NCI-H510A (cell line): ENCODE data around the gene AANAT.

Source experiments
- DNase-seq: peaks from one replicate; lab custom pipeline; 2025; lab: John Stamatoyannopoulos, UW

AANAT gene

DNA sequence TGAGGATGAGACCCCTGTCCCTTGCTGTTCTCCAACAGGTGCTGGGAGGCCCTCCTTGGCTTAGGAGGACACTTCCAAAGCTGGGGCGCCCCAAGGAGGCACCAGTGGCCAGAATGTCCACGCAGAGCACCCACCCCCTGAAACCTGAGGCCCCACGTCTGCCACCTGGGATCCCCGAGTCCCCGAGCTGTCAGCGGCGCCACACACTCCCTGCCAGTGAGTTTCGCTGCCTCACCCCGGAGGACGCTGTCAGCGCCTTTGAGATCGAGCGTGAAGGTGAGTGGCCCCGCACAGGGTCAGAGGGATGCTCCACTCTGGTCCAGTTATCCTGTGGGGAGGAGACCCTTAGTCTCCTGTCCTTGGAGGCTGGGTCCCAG lies 1.2 kb downstream of the AANAT start:
- no peak for DNase-seq

- no peak for DNase-seq
Measured at GRCh38 chr17:76469076-76469990, 1.9 kb downstream of the AANAT start.

DNA sequence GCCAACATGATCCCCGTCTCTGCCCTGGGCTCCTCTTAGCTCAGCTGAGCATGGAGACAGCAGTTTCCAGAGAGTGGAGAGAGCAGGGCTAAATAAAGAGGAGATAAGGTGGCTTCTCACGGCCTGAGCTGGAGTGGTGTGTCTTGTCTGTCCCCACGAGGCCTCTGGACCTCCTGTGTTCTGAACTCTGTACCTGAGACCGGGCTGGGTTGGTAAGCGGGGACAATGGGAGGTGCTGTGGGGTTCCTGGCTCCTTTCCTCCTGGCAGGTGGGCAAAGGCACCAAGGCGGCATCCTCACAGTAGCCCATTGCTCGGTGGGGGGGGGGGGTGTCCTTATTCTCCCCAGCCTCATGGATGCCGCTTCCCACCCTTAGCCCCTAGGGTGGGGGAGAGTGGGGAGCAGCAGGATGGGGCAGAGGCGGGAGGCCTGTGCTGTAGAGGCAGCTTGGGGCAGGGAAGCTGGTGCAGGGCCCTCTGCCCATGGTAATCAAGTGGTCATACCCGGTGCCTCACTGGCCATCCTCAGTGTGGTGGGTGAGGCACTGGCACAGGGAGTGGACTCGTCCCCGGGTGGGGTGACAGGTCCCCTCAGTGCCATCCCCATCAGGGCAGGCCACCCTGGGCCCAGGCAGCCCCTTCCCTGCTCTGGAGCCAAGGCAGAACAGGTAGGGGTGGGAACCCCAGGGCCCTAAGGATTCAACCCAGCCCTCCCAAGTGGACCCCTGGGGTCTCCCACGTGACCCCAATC lies 2.8 kb downstream of the AANAT start:
- no peak for DNase-seq

DNA sequence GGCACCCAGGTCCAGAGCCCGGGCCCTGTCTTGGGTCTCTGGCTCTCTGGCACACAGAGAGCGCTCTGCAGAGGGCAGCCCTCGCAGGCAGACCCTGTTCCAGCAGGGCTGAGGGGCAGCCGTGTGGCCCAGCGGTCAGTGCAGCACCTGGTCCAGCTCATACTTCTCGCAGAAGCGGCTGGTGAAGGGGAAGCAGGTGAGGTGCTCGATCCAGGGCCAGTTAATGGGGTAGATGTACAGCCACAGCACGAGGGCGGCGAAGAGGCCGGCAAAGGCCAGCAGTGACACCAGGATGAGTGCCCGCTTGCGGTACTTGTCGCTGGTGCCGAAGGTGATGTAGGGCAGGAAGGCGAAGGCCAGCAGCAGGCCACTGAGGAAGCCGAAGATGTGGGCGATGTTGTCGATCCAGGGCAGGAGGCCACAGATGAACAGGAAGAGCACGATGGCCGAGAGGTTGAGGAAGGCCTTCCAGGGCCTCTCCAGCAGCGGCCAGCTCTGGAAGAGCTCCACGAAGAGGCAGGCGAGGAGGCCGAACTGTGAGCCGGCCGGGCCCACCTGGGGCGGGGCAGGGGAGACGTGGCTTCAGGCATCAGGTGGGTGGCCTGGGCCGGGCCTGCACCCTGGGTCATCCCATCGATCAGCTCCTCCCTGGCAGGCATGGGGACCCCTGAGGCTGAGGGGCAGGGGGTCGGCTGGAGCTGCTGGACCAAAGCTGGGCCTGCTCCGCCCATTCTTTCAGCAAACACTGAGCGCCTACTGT lies 4.3 kb downstream of the AANAT start:
- no peak for DNase-seq

- DNase-seq: no peak
Measured at GRCh38 chr17:76472258-76472645, 4.8 kb downstream of the AANAT start.

GRCh38 chr17:76472726-76473125 lies 5.3 kb downstream of the AANAT start:
- DNase-seq: no peak

DNA sequence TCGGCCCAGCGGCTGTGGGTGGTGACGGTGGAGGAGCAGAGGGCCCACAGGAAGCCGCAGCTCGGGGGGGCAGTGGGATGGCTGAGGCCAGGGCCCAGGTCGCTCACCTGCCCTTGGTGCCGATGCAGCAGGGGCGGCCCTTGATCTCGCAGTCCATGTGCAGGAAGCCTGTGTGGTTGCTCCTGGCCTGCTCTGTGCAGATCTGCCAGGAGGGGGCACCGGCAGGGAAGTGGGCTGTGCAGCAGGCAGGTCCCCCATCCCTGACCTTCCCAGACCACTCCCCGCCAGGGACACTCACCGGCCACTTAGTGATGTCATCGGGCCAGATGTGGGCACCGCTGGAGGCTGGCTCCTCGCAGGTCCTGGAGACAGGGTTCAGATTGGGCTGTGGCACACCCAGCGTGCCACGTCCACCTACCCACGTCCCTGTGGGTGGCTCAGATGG lies 6.2 kb downstream of the AANAT start:
- DNase-seq: no peak

- DNase-seq: no peak
Measured at GRCh38 chr17:76474238-76474637, 6.8 kb downstream of the AANAT start.

- no peak for DNase-seq
Measured at GRCh38 chr17:76474894-76475293, 7.5 kb downstream of the AANAT start.

- no peak for DNase-seq
Measured at GRCh38 chr17:76475302-76475701, 7.9 kb downstream of the AANAT start.

- DNase-seq: no peak
Measured at GRCh38 chr17:76476736-76477135, 9.3 kb downstream of the AANAT start.

- no peak for DNase-seq
Measured at GRCh38 chr17:76477576-76477975, 10.2 kb downstream of the AANAT start.

- DNase-seq: no peak
Measured at GRCh38 chr17:76478097-76478496, 10.7 kb downstream of the AANAT start.

- DNase-seq: no peak
Measured at GRCh38 chr17:76478730-76479514, 11.5 kb downstream of the AANAT start.

GRCh38 chr17:76479515-76480060 lies 12.2 kb downstream of the AANAT start:
- no peak for DNase-seq

GRCh38 chr17:76480632-76481031 lies 13.2 kb downstream of the AANAT start:
- DNase-seq: no peak

GRCh38 chr17:76481071-76481655 lies 13.8 kb downstream of the AANAT start:
- no peak for DNase-seq

DNA sequence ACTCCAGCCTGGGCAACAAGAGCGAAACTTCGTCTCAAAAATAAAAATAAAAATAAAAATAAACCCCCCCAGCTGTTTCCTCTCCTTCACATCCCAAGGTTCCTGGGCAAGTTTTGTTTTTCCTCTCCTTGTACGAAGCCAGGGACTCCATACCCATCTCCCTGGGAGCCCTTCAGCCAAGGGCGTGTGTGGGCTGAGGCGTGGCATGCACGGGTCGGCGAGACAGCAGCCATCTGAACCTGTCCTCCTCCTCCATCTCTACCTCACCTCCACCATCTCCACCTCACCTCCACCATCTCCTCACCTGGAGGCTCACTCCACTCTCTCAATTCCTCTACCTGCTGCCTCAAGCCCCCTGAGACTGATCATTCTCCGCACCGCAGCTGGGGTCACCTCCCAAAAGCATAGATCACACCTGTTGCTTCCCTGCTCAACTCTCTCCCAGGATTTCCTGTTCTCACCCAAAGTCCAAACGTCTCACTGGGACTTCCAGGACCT lies 16.9 kb downstream of the AANAT start:
- DNase-seq: no peak

DNA sequence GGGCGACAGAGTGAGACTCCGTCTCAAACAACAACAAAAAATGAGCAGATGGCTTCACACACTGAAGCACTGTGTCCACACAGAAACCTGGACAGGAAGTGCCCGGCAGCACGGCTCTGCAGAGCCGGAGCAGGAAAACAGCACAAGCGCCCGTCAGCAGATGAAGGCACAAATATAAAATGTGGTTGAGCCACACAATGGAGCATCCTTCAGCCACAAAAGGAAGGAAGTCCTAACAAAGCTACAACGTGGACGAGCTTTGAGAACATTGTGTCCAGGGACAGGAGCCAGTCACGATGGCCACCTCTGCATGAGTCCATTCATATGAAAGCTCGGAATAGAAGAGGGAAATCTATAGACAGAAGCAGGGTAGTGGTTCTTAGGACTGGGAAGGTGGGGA lies 18.2 kb downstream of the AANAT start:
- DNase-seq: no peak

GRCh38 chr17:76487451-76488192 lies 20.2 kb downstream of the AANAT start:
- DNase-seq: no peak
